GM23338 (cell line): ENCODE data around the gene GCH1. TPM values are rescaled to one million over a fixed set of nuclear protein-coding genes. Genes with fewer than 3 reads are reported as not detected.

Experiments
- ATAC-seq: fragments of 200-7000 bp; cut with Tn5 transposase; 3 replicates; pipeline ENCODE4 v1.9.1; 2020
- DNase-seq: peaks from one replicate; pipeline ENCODE4 v3.0.0-alpha.2; 2015; ENCODE audit warnings: low spot score
- H2AFZ ChIP-seq: fragments of 200-600 bp; sonication (generic); 2 replicates; pipeline ENCODE4 v1.8.0; 2016; ENCODE audit warnings: antibody characterized with exemption, mild to moderate bottlenecking, moderate library complexity
- H3F3A ChIP-seq: fragments of 200-600 bp; sonication (generic); replicated peaks from 2 replicates; pipeline ENCODE4 v1.8.0; 2017; ENCODE audit warnings: antibody characterized with exemption, mixed run types, low read depth
- H3K27ac ChIP-seq: fragments of 200-600 bp; sonication (generic); 2 replicates; pipeline ENCODE4 v1.6.1; 2016; ENCODE audit warnings: low read depth
- H3K27me3 ChIP-seq: fragments of 200-600 bp; sonication (generic); 2 replicates; pipeline ENCODE4 v1.8.0; 2016; ENCODE audit warnings: mild to moderate bottlenecking, mixed run types, moderate library complexity; ENCODE audit not compliant: insufficient read depth
- H3K36me3 ChIP-seq: fragments of 200-600 bp; sonication (generic); 2 replicates; pipeline ENCODE4 v1.8.0; 2016; ENCODE audit warnings: mild to moderate bottlenecking; ENCODE audit not compliant: insufficient read depth
- H3K4me1 ChIP-seq: fragments of 200-600 bp; sonication (generic); 2 replicates; pipeline ENCODE4 v1.8.0; 2016; ENCODE audit warnings: mild to moderate bottlenecking, moderate library complexity; ENCODE audit not compliant: insufficient read depth
- H3K4me2 ChIP-seq: fragments of 200-600 bp; sonication (generic); 2 replicates; pipeline ENCODE4 v1.7.1; 2017; ENCODE audit warnings: mixed run types
- H3K4me3 ChIP-seq: fragments of 200-600 bp; sonication (generic); 2 replicates; pipeline ENCODE4 v1.6.1; 2016; ENCODE audit warnings: mixed run types
- H3K79me2 ChIP-seq: fragments of 200-600 bp; sonication (generic); replicated peaks from 2 replicates; pipeline ENCODE4 v1.8.0; 2017; ENCODE audit warnings: mild to moderate bottlenecking; ENCODE audit not compliant: insufficient read depth
- H3K9me2 ChIP-seq: fragments of 200-600 bp; sonication (generic); 2 replicates; pipeline ENCODE4 v1.8.0; 2017; ENCODE audit not compliant: insufficient read depth
- H4K20me1 ChIP-seq: fragments of 200-600 bp; sonication (generic); replicated peaks from 2 replicates; pipeline ENCODE4 v1.8.0; 2017; ENCODE audit warnings: mild to moderate bottlenecking; ENCODE audit not compliant: insufficient read depth
- H3K27ac Mint-ChIP-seq: 2 replicates; pipeline ENCODE4 v1.8.0; 2020; ENCODE audit warnings: inconsistent platforms, mild to moderate bottlenecking, moderate library complexity, mixed read lengths
- H3K27me3 Mint-ChIP-seq: 3 replicates; pipeline ENCODE4 v1.8.0; 2022; ENCODE audit warnings: low read depth, mild to moderate bottlenecking, moderate library complexity, mixed read lengths, inconsistent platforms; ENCODE audit not compliant: insufficient read depth, poor library complexity
- H3K36me3 Mint-ChIP-seq: 3 replicates; pipeline ENCODE4 v1.8.0; 2021; ENCODE audit warnings: low read depth, mild to moderate bottlenecking, inconsistent platforms, moderate library complexity, mixed read lengths
- H3K4me1 Mint-ChIP-seq: 3 replicates; pipeline ENCODE4 v1.8.0; 2020; ENCODE audit warnings: mild to moderate bottlenecking, inconsistent platforms, mixed read lengths
- H3K4me3 Mint-ChIP-seq: 3 replicates; pipeline ENCODE4 v1.8.0; 2021; ENCODE audit warnings: moderate library complexity, mild to moderate bottlenecking, inconsistent platforms, mixed read lengths
- H3K9me3 Mint-ChIP-seq: 3 replicates; pipeline ENCODE4 v1.8.0; 2020; ENCODE audit warnings: moderate library complexity, mild to moderate bottlenecking, inconsistent platforms, mixed read lengths
- CREB1 ChIP-seq: fragments of 250-450 bp; sonication (Bioruptor Pico); IDR thresholded peaks from 2 replicates; pipeline ENCODE4 v1.5.0; 2020; ENCODE audit warnings: low read depth, mild to moderate bottlenecking, moderate library complexity
- CTCF ChIP-seq, 2 experiments: fragments of 200-600 bp in 1 of 2; sonication (generic) in 1 of 2; conservative IDR thresholded peaks; 2 replicates each; pipeline versions ENCODE4 v1.5.1 to v1.6.1; 2016 to 2017; ENCODE audit warnings: antibody characterized with exemption in 2 of 2, low read depth in 2 of 2, mild to moderate bottlenecking in 2 of 2, moderate library complexity in 1 of 2
- EZH2 ChIP-seq: fragments of 200-600 bp; sonication (generic); IDR thresholded peaks from one replicate; pipeline ENCODE4 v1.8.0; 2017; ENCODE audit warnings: antibody characterized with exemption, mild to moderate bottlenecking, low read depth; ENCODE audit not compliant: unreplicated experiment
- EZH2phosphoT487 ChIP-seq: fragments of 200-600 bp; sonication (generic); IDR thresholded peaks from one replicate; pipeline ENCODE4 v1.8.1; 2018; ENCODE audit warnings: antibody characterized with exemption; ENCODE audit not compliant: unreplicated experiment
- JUNB ChIP-seq: IDR thresholded peaks from one replicate; pipeline ENCODE4 v1.6.1; 2016; ENCODE audit warnings: antibody characterized with exemption; ENCODE audit not compliant: unreplicated experiment
- NANOG ChIP-seq: IDR thresholded peaks from 2 replicates; pipeline ENCODE4 v1.6.1; 2016; ENCODE audit warnings: antibody characterized with exemption, borderline replicate concordance
- POLR2AphosphoS5 ChIP-seq: IDR thresholded peaks from 2 replicates; pipeline ENCODE4 v1.6.1; 2016; ENCODE audit warnings: antibody characterized with exemption, low read depth
- REST ChIP-seq: IDR thresholded peaks from one replicate; pipeline ENCODE4 v1.6.1; 2018; ENCODE audit warnings: antibody characterized with exemption; ENCODE audit not compliant: unreplicated experiment
- STAT1 ChIP-seq: IDR thresholded peaks from one replicate; pipeline ENCODE4 v1.6.1; 2016; ENCODE audit warnings: antibody characterized with exemption; ENCODE audit not compliant: unreplicated experiment
- ZNF114 ChIP-seq: fragments of 250-450 bp; sonication (Bioruptor Pico); IDR thresholded peaks from 2 replicates; pipeline ENCODE4 v1.5.0; 2020; ENCODE audit warnings: mild to moderate bottlenecking, moderate library complexity
- ZNF331 ChIP-seq: fragments of 250-450 bp; sonication (Bioruptor Pico); IDR thresholded peaks from 2 replicates; pipeline ENCODE4 v1.5.0; 2020; ENCODE audit warnings: low read depth, mild to moderate bottlenecking, moderate library complexity
- ZNF462 ChIP-seq: fragments of 250-450 bp; sonication (Bioruptor Pico); IDR thresholded peaks from 2 replicates; pipeline ENCODE4 v1.5.0; 2020; ENCODE audit warnings: mild to moderate bottlenecking, moderate library complexity
- polyA plus RNA-seq: library from polyadenylated mRNA; unstranded; fragments of >200 nt; fragmentation: Nextera tagmentation; extraction: Ambion mirVana; gene quantifications from 2 replicates; pipeline ENCODE4 v1.2.1, GENCODE V29; 2016
- total RNA-seq: library from RNA; depleted of rRNA; stranded (reverse); fragments of >200 nt; shearing (Covaris generic); gene quantifications from 2 replicates; pipeline ENCODE4 v1.2.3, GENCODE V29; 2014
- TF ChIP-seq, protein P1 (sequence below): IDR thresholded peaks from 2 replicates; pipeline ENCODE4 v1.6.1; 2016; ENCODE audit warnings: antibody characterized with exemption

GCH1 gene
- total and polyA plus RNA-seq, 2 experiments from 2014 or later = 8.7 to 15.0 TPM

GRCh38 chr14:54798465-54799124 lies 104.0 kb downstream of the GCH1 start:
- no peaks in the 10 kb centered on the region for H3K36me3 Mint-ChIP-seq
- no peak for DNase-seq
- no peaks in the 10 kb centered on the region for H3F3A ChIP-seq
- H3K36me3 ChIP-seq = no peaks in the 10 kb centered on the region
- no peak overlapping the region for H3K27ac Mint-ChIP-seq
- peaks cover 4% of the 10 kb centered on the region for H3K27me3 Mint-ChIP-seq
- no peak overlapping the region for H3K4me2 ChIP-seq
- H3K27ac ChIP-seq = no peak overlapping the region
- peaks cover 5% of the 10 kb centered on the region; the same call in 1 of the 3 replicates for H3K4me1 Mint-ChIP-seq
- no peak overlapping the region for H3K4me3 ChIP-seq
- no peak for TF ChIP-seq REST
- no peak for TF ChIP-seq ZNF462 (CRISPR knock-in tag)
- TF ChIP-seq ZNF331 (CRISPR knock-in tag) = no peak
- no peak for TF ChIP-seq EZH2phosphoT487
- no peak for TF ChIP-seq NANOG
- no peak for TF ChIP-seq STAT1
- no peak for TF ChIP-seq JUNB
- no peak for TF ChIP-seq CTCF (conservative IDR thresholded peaks at IDR 0.05; ENCODE audit: low read depth in 2 of 2)
- TF ChIP-seq POLR2AphosphoS5 = no peak
- TF ChIP-seq, protein P1, sequence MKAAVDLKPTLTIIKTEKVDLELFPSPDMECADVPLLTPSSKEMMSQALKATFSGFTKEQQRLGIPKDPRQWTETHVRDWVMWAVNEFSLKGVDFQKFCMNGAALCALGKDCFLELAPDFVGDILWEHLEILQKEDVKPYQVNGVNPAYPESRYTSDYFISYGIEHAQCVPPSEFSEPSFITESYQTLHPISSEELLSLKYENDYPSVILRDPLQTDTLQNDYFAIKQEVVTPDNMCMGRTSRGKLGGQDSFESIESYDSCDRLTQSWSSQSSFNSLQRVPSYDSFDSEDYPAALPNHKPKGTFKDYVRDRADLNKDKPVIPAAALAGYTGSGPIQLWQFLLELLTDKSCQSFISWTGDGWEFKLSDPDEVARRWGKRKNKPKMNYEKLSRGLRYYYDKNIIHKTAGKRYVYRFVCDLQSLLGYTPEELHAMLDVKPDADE = no peak
- no peak for TF ChIP-seq CREB1 (CRISPR knock-in tag)
- no peak for TF ChIP-seq ZNF114
- no peak for TF ChIP-seq EZH2
- H4K20me1 ChIP-seq = no peaks in the 10 kb centered on the region
- H3K79me2 ChIP-seq = no peaks in the 10 kb centered on the region
- no peak for ATAC-seq
- no peak overlapping the region for H3K4me3 Mint-ChIP-seq
- H3K27me3 ChIP-seq = no peaks in the 10 kb centered on the region
- no peak overlapping the region for H2AFZ ChIP-seq
- no peaks in the 10 kb centered on the region for H3K4me1 ChIP-seq
- H3K9me3 Mint-ChIP-seq = no peaks in the 10 kb centered on the region
- no peaks in the 10 kb centered on the region for H3K9me2 ChIP-seq
